Thyroid gland (tissue), 4 donors: Measurements from ENCODE around the gene FBXL7. TPM values are rescaled to one million over a fixed set of nuclear protein-coding genes. Genes with fewer than 3 reads are reported as not detected.

ENCODE experiments used
- DNase-seq, 2 donors: peaks; one replicate each; pipeline ENCODE4 v3.0.0-alpha.2; 2019
- H3K27ac ChIP-seq, 3 donors: fragments of 200-600 bp; sonication (generic); 1 replicate in 2 of 3; 2 replicates in 1 of 3; pipeline ENCODE4 v1.5.1; 2016 to 2019; ENCODE audit warnings: mild to moderate bottlenecking in 1 of 3, moderate library complexity in 1 of 3
- H3K27me3 ChIP-seq: fragments of 200-600 bp; sonication (generic); one replicate; pipeline ENCODE4 v1.5.1; 2019
- H3K36me3 ChIP-seq, 2 donors: fragments of 200-600 bp; sonication (generic); one replicate each; pipeline ENCODE4 v1.5.1; 2016 to 2019
- H3K4me1 ChIP-seq, 2 donors: fragments of 200-600 bp; sonication (generic); one replicate each; pipeline ENCODE4 v1.5.1; 2017 to 2019
- H3K4me3 ChIP-seq, 3 donors: fragments of 200-600 bp; sonication (generic); replicated peaks in 1 of 3; 1 replicate in 2 of 3; 2 replicates in 1 of 3; pipeline ENCODE4 v1.5.1; 2016; ENCODE audit warnings: mild to moderate bottlenecking in 1 of 3
- H3K9me3 ChIP-seq: fragments of 200-600 bp; sonication (generic); one replicate; pipeline ENCODE4 v1.5.1; 2017
- CTCF ChIP-seq, 6 experiments: fragments of 200-600 bp in 3 of 6; fragments of 450-650 bp in 3 of 6; sonication (generic) in 3 of 6; IDR thresholded peaks; one replicate each; pipeline ENCODE4 v1.5.1; 2016 to 2019; ENCODE audit warnings: antibody characterized with exemption in 6 of 6, mild to moderate bottlenecking in 2 of 6, inconsistent platforms in 1 of 6, moderate library complexity in 1 of 6
- POLR2A ChIP-seq, 2 donors: fragments of 450-650 bp; IDR thresholded peaks; one replicate each; pipeline ENCODE4 v1.6.1; 2017; ENCODE audit warnings: antibody characterized with exemption in 2 of 2, mild to moderate bottlenecking in 2 of 2, moderate library complexity in 1 of 2
- WGBS, 2 donors: methylation state at CpG; one replicate each; pipeline ENCODE4 v1.1.5; 2017; 5-methylcytosine and 5-hydroxymethylcytosine counted together
- intact Hi-C: fragments of 100-400 bp; cut with DNase I; formaldehyde crosslinking; loops from one replicate; pipeline ENCODE4 v1.15.1; 2023
- total RNA-seq, 4 donors: library from RNA; depleted of rRNA; stranded (reverse); fragments of >200 nt; gene quantifications; one replicate each; pipeline ENCODE4 v1.2.3, GENCODE V29; 2016

The FBXL7 gene
- total RNA-seq, 4 donors from 2014 or later, result 6.4 to 11.8 (median 9.2) TPM

GRCh38 chr5:15902066-15902465 is 402.1 kb downstream of the FBXL7 start:
- intact Hi-C loops, result no loop called here
- TF ChIP-seq POLR2A (IDR thresholded peaks at IDR 0.05) (no peak), CTCF (IDR thresholded peaks at IDR 0.05) (no peak)
- Histone ChIP-seq H3K9me3 (no peaks in the 10 kb centered on the region), H3K27ac (no peak overlapping the region), H3K4me1 (peaks cover 0 to 3% of the 10 kb centered on the region in 2 donors), H3K36me3 (no peaks in the 10 kb centered on the region), H3K27me3 (no peaks in the 10 kb centered on the region), H3K4me3 (no peak overlapping the region)
- 65 to 73% methylated on average over 6 of the region's 6 CpGs for WGBS, 2 donors
- no peak for DNase-seq

GRCh38 chr5:15904899-15905830 is 405.2 kb downstream of the FBXL7 start:
- 83 to 89% methylated on average over 2 of the region's 2 CpGs for WGBS, 2 donors
- TF ChIP-seq CTCF (IDR thresholded peaks at IDR 0.05), result no peak
- no peak for TF ChIP-seq POLR2A (IDR thresholded peaks at IDR 0.05)
- intact Hi-C loops, result no loop called here
- Histone ChIP-seq H3K4me3 (no peak overlapping the region), H3K9me3 (no peaks in the 10 kb centered on the region), H3K36me3 (no peaks in the 10 kb centered on the region), H3K4me1 (peaks cover 0 to 3% of the 10 kb centered on the region in 2 donors), H3K27me3 (no peaks in the 10 kb centered on the region), H3K27ac (no peak overlapping the region)
- no peak for DNase-seq

GRCh38 chr5:15914638-15915037 is 414.7 kb downstream of the FBXL7 start:
- TF ChIP-seq CTCF (IDR thresholded peaks at IDR 0.05) (no peak), POLR2A (IDR thresholded peaks at IDR 0.05) (no peak)
- intact Hi-C loops, result no loop called here
- H3K4me1 ChIP-seq, result no peaks in the 10 kb centered on the region
- DNase-seq, result no peak
- H3K27me3 ChIP-seq, result no peaks in the 10 kb centered on the region
- H3K4me3 ChIP-seq, result no peak overlapping the region
- H3K27ac ChIP-seq, result no peak overlapping the region
- 80 to 84% methylated on average over 3 of the region's 3 CpGs for WGBS, 2 donors
- H3K9me3 ChIP-seq, result no peaks in the 10 kb centered on the region
- no peaks in the 10 kb centered on the region for H3K36me3 ChIP-seq

GRCh38 chr5:15926586-15926985 is 426.6 kb downstream of the FBXL7 start:
- no peak for DNase-seq
- TF ChIP-seq CTCF (IDR thresholded peaks at IDR 0.05) (no peak), POLR2A (IDR thresholded peaks at IDR 0.05) (no peak)
- Histone ChIP-seq H3K4me1 (no peaks in the 10 kb centered on the region), H3K36me3 (no peaks in the 10 kb centered on the region), H3K27me3 (no peaks in the 10 kb centered on the region), H3K9me3 (no peaks in the 10 kb centered on the region), H3K4me3 (no peak overlapping the region), H3K27ac (no peak overlapping the region)
- intact Hi-C loops, result no loop called here
- WGBS, 2 donors, result 75 to 88% methylated on average over 3 of the region's 3 CpGs

GRCh38 chr5:15927710-15928380 is 427.9 kb downstream of the FBXL7 start:
- TF ChIP-seq POLR2A (IDR thresholded peaks at IDR 0.05), result no peak
- no peak for TF ChIP-seq CTCF (IDR thresholded peaks at IDR 0.05)
- Histone ChIP-seq H3K4me3 (no peak overlapping the region), H3K27me3 (no peaks in the 10 kb centered on the region), H3K27ac (no peak overlapping the region), H3K4me1 (no peaks in the 10 kb centered on the region), H3K36me3 (no peaks in the 10 kb centered on the region), H3K9me3 (no peaks in the 10 kb centered on the region)
- intact Hi-C loops, result no loop called here
- DNase-seq, result no peak
- 97% methylated on average over 26 to 33 of the region's 38 CpGs for WGBS, 2 donors
